D341Med (cell line): Measurements from ENCODE around the gene TIE1.

Experiments used
- DNase-seq: peaks from one replicate; pipeline ENCODE4 v3.0.0; 2012; ENCODE audit warnings: low spot score

Gene TIE1

DNA sequence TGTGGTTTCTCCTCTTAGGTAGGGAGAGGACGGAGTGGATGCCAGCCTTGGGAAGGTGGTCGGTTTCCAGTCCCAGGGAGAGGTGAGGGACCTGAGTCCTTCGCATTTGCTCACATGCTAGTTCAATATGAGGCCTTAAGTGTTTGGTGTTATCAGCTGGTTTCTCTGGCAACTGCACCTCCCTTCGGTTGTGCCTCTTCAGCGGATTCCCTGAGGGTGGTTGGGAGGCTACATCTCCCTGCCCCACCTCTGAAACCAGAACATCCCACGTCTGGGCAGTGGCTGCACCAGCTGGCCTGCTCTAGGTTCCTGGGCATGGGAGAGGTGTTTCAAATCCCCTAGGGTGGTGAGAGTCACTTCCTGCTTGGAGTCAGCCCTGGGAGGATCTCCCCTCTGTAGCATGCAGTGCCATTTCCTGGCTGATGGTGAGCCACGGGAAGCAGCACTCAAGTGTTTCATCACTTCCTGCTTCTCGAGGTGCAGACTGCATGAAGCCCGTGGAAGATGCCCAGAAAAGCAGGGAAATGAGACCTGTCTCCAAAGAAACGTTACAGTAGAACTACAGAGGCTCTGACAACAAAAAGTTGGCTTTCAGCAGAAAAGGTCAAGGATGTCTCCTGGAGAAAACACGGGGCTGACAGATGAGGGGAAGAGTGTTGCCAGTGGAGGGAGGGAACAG is 26.5 kb upstream of the TIE1 start:
- no peak for DNase-seq

DNA sequence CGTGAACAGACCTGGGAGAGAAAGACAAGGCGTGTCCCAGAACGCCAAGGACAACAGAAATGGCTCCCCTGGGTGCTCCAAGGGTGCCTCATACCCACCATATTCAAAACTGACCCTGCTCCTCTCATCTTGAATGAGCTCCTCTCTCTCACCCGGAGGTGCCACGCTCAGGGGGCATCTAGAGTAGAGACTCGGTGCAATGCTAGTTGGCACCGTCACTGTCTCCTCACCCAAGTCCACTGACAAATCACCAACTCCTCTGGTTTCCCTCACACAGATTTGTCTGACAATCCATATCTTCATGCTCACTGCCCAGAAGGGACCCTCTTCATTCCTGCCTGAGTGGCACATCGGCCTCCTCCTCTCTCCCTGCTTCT is 26.0 kb upstream of the TIE1 start:
- DNase-seq, result no peak

DNA sequence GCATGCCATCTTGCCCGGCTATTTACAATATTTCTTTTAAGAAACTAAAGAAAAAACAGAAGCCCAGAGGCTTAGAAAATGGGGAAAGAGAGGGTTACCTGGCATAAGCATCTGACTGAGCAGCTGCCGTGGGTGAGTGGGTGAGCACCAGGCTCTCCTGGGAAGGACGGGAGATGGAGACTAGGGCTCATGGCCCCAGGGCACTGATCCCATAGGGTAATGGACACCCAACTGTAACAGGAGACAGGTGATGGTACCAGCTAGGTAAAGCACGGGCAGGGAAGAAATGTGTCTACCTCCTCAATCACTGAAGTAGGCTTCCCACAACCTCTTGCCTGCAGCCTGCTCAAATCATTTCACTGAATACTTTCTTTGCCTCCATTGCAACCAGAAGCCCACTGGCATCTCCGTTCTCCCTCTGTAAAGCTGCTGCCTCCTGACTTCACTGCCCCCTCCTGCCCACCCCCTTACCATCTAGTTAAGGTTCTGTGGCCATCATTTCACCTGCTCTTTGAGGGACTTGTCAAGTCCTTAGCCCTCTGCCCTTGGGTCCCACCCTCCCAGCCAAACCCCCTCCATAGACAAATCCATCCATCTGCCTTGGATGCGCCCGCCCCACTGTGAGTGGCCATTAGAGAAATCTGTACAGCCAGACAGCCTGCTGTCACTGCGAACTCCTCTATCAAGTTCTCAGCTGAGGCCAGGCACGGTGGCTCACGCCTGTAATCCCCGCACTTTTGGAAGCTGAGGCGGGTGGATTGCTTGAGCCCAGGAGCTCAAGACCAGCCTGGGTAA is 24.8 kb upstream of the TIE1 start:
- no peak for DNase-seq

- no peak for DNase-seq
Measured at GRCh38 chr1:43276673-43277072, 24.1 kb upstream of the TIE1 start.

- no peak for DNase-seq
Measured at GRCh38 chr1:43277116-43277876, 23.5 kb upstream of the TIE1 start.

DNA sequence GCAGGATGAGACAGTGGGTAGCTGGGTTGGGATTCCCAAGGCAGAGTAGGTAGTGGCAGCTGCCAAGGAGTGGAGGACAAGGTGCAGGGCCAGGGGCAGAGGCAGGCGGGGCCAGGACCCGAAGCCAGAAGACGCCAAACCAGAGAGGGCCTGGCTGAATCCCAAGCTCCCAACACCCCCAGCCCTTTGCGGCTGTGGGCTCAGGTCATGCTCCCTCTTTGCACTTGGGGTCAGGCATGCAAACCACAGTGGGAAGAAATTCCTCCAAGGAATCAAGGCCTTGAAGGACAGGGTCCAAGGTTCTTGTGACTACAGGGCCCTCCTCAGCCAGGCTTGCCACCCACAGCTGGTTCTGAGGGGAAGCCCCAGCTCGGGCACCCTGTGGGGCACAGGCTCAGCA is 21.6 kb upstream of the TIE1 start:
- no peak for DNase-seq

GRCh38 chr1:43279666-43280065 is 21.1 kb upstream of the TIE1 start:
- no peak for DNase-seq

- DNase-seq, result no peak
Measured at GRCh38 chr1:43280692-43281091, 20.1 kb upstream of the TIE1 start.

DNA sequence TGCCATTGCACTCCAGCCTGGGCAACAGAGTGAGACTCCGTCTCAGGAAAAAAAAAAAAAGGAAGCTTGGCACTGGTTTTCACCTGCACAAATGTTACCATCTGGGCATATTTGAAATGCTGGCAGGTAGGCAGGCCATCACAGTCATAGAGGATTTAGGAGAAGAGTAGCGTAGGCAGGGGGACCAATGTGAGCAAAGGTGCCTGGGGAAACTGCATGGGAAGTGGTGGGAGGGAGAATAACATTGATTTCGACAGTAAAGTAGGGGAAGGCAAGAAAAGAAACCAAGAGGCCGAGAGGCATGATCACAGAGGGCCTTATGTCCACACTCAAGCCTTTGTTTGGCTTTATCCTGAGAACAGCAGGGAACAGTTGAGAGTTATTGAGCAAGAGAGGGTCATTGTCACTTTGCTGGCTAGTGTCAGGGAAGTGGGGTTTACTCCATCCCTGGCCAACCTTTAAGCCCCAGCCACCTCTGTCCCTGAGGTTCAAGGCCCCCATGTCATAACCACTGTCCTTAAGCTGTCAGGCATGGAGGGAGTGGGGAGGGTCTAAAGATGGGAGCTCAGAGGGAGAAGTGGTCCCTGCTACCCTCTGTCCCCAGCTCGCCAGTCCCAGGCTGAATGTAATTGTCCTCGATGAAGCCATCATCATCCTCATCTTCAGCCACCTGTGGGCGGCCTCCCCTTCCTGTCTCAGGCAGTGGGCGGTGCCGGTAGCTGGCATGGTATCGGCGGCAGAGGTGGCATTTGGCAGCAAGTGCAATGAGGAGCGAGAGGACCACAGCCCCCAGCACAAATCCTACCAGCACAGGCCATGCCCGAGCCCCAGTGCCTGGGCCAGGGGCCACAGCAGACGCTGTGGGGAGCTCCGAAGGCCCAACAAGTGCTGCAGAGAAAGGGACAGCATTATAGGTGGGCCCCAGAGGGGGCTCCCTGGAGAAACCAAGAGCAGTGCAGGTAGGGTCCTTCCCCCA is 18.3 kb upstream of the TIE1 start:
- DNase-seq, result no peak

GRCh38 chr1:43284065-43284464 is 16.7 kb upstream of the TIE1 start:
- no peak for DNase-seq

DNA sequence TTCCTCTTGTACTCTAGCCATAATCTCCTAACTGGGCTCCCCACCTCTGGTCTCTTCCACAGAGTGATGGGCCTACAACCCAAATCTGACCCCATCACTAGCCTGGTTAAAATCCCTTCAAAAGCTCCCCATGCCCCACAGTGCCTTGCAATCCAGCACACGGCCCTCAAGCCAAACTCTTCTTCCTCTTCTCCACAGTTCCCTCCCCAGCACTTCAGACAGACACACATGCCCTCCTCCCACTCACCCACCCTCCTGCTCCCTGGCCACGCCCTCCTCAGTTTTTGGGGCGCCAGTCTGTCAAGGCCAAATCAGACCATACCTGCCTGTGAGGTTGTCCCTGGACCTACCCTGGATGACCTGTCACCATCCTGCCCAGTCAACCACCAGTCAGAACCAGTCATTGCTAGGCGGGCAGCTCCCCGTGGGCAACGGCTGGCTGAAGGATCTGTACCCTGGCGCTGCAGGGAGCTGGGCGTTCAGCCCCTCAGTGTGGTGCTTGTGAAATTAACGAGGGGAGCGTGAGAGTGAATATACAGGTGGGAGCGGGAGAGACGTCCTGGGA is 16.2 kb upstream of the TIE1 start:
- no peak for DNase-seq

GRCh38 chr1:43285269-43285990 is 15.4 kb upstream of the TIE1 start, which contains the start of gene C1orf210:
C1orf210 (minus strand) TSS chr1:43285581; CDS start chr1:43283270, 2,311 bp downstream.
- DNase-seq, result no peak

DNA sequence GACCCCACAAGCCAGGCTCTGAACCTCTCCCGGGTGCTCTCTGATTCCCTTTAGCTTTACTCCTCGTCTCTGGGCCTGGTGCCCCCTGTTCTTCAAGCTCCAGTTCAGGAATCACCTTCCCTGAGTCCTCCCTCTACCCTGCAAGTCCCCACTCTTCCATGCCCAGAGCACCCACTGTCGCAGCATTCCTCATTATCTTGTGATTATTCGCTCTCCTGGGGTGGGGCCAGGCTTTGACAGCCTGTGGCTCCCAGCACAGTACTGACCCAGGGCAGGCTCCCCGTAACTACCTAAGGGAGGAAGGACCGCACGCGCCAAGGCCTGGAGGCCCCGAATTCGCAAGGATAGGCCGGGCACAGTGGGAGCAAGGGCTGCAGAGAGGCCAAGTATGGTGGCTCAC is 14.7 kb upstream of the TIE1 start:
- no peak for DNase-seq

DNA sequence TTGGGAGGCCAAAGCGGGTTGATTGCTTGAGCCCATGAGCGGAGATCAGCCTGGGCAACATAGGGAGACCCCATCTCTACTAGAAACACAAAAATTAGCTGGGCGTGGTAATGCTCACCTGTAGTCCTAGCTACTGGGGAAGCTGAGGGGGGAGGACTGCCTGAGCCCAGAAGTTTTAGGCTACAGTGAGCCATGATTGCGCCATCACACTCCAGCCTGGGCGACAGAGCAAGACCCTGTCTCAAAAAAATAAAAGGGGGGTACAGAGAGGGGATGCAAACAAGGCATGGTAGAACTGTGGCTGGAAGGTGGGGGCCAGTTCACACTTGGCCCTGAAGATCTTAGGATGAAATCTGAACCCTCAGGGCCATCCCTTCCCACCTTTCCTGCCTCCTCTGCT is 14.2 kb upstream of the TIE1 start:
- DNase-seq, result no peak

DNA sequence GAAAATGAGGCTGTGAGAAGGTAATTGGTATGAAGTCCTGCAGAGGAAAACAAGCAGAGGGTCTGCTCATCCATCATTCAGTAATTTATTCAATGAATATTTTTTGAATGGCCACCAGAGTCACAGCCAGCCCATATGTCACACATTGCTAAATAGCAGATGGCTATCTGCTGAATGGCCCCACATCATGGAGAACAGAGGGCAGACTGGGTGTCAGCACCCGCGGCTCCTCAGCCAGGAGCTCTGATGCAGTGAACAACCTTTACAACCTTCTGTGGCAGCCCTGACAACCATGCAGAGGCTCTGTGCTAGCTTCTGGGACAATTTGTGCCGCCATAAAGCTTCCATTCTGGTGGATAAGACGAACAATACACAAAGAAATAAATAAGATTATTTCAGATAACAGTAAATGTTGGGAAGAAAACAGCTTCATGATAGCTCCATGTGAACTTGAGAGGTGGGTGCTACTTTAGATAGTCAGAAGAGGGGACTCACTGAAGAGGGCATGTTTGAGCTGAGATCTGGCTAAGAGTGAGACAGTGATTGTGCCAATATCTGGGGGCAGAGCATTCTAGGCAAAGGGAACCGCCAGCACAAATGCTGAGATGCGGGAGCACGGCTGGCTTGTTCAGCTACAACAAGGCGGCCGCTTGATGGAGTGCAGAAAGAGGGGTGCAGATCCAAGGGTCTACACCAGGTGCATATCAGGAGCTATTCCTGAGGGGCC is 12.6 kb upstream of the TIE1 start:
- no peak for DNase-seq

GRCh38 chr1:43288785-43289706 is 11.7 kb upstream of the TIE1 start:
- no peak for DNase-seq

- DNase-seq, result no peak
Measured at GRCh38 chr1:43292216-43292615, 8.6 kb upstream of the TIE1 start.

GRCh38 chr1:43292679-43293078 is 8.1 kb upstream of the TIE1 start:
- no peak for DNase-seq

- DNase-seq, result no peak
Measured at GRCh38 chr1:43293176-43293575, 7.6 kb upstream of the TIE1 start.
